ENCODE results near the gene REV1. TPM values are rescaled to one million over a fixed set of nuclear protein-coding genes. Genes with fewer than 3 reads are reported as not detected.

REV1 gene
- total and polyA plus RNA-seq, 2 experiments from 2014 or later: 14.4 to 19.5 TPM

GRCh38 chr2:99433340-99433739, 56.5 kb downstream of the REV1 start:
- Histone ChIP-seq H3K4me2 (ENCODE audit: unreplicated experiment) (no peak overlapping the region), H3K4me1 (ENCODE audit: insufficient read depth) (peaks cover 13% of the 10 kb centered on the region), H3K79me2 (ENCODE audit: insufficient read depth) (peaks cover 22% of the 10 kb centered on the region), H3F3A (ENCODE audit: insufficient read depth) (peaks cover 24% of the 10 kb centered on the region), H3K9me2 (ENCODE audit: insufficient read depth) (no peaks in the 10 kb centered on the region), H3K4me3 (no peak overlapping the region), H3K9me3 (ENCODE audit: low read depth) (no peaks in the 10 kb centered on the region), H3K9ac (no peak overlapping the region), H4K20me1 (ENCODE audit: insufficient read depth) (no peaks in the 10 kb centered on the region; the same call in 1 of the 2 replicates), H3K36me3 (ENCODE audit: low read depth) (peaks cover 36% of the 10 kb centered on the region; the same call in 1 of the 2 replicates), H2AFZ (no peak overlapping the region), H3K27me3 (replicated peaks; ENCODE audit: insufficient read depth) (no peaks in the 10 kb centered on the region), H3K27ac (no peak overlapping the region)
- in situ Hi-C loops (cut with MboI): no loop called here
- no peak for DNase-seq
- TF ChIP-seq EZH2phosphoT487 (IDR thresholded peaks at IDR 0.05; ENCODE audit: insufficient read depth, low read depth) (no peak), EZH2 (IDR thresholded peaks at IDR 0.05; ENCODE audit: insufficient read depth, poor library complexity, severe bottlenecking) (no peak)
- WGBS, 2 experiments (ENCODE audit: low coverage in 1 of 2, low lambda C conversion rate in 2 of 2, missing lambda C conversion rate in 2 of 2): 52 to 57% methylated on average over 2 of the region's 2 CpGs

GRCh38 chr2:99431587-99432275, 58.1 kb downstream of the REV1 start:
- Histone ChIP-seq H3K9me2 (ENCODE audit: insufficient read depth) (no peaks in the 10 kb centered on the region), H3K27me3 (replicated peaks; ENCODE audit: insufficient read depth) (no peaks in the 10 kb centered on the region), H4K20me1 (ENCODE audit: insufficient read depth) (no peaks in the 10 kb centered on the region; the same call in 1 of the 2 replicates), H3K4me1 (ENCODE audit: insufficient read depth) (peaks cover 13% of the 10 kb centered on the region), H3K27ac (peak overlapping the region; percentile 40; the same call in 1 of the 2 replicates), H3K9ac (no peak overlapping the region), H3K36me3 (ENCODE audit: low read depth) (peaks cover 46% of the 10 kb centered on the region; the same call in 1 of the 2 replicates), H2AFZ (no peak overlapping the region), H3K9me3 (ENCODE audit: low read depth) (no peaks in the 10 kb centered on the region), H3K4me3 (no peak overlapping the region), H3K4me2 (ENCODE audit: unreplicated experiment) (no peak overlapping the region), H3F3A (ENCODE audit: insufficient read depth) (peaks cover 24% of the 10 kb centered on the region), H3K79me2 (ENCODE audit: insufficient read depth) (peaks cover 22% of the 10 kb centered on the region)
- TF ChIP-seq EZH2 (IDR thresholded peaks at IDR 0.05; ENCODE audit: insufficient read depth, poor library complexity, severe bottlenecking) (no peak), EZH2phosphoT487 (IDR thresholded peaks at IDR 0.05; ENCODE audit: insufficient read depth, low read depth) (no peak)
- 71 to 75% methylated on average over 12 of the region's 12 CpGs for WGBS, 2 experiments (ENCODE audit: low coverage in 1 of 2, low lambda C conversion rate in 2 of 2, missing lambda C conversion rate in 2 of 2)
- in situ Hi-C loops (cut with MboI): no loop called here
- DNase-seq: no peak

DNA sequence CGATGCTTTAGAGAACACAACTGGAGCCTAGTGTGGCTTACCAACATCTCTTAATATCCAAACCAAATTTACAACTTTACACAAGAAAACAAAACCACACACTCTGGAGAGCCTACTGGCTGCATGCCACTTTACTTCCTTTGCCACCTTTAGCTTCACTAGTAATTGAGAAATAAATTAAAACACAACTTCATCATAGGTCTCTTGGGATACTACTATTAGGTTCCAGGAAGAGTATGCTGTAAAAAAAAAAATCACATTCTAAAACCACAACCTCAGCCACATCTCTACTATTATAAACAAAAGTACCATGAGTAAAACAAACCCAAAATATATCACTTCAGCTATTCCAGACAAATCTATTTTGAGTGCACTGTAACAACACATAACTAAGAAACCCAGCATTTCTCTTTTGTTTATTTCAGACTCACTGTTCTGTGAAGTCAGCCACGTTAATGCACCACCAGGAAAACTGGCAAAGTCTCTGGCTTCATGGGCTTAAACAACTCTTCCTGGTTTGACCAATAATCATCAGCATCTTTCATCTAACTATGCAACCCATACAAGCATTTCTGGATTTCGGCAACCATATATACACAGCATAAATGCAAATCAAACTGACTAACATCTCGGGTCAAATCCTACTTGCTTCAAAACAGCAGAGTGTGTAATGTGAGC, 59.1 kb downstream of the REV1 start:
- peak; percentile 43 for DNase-seq
- H3K27ac ChIP-seq: peak overlapping the region; percentile 40
- no peaks in the 10 kb centered on the region; the same call in 1 of the 2 replicates for H4K20me1 ChIP-seq (ENCODE audit: insufficient read depth)
- H3K9me2 ChIP-seq (ENCODE audit: insufficient read depth): no peaks in the 10 kb centered on the region
- H3K27me3 ChIP-seq (replicated peaks; ENCODE audit: insufficient read depth): no peaks in the 10 kb centered on the region
- peaks cover 13% of the 10 kb centered on the region for H3K4me1 ChIP-seq (ENCODE audit: insufficient read depth)
- 43 to 53% methylated on average over 4 of the region's 4 CpGs for WGBS, 2 experiments (ENCODE audit: low coverage in 1 of 2, low lambda C conversion rate in 2 of 2, missing lambda C conversion rate in 2 of 2)
- no peak for TF ChIP-seq EZH2phosphoT487 (IDR thresholded peaks at IDR 0.05; ENCODE audit: insufficient read depth, low read depth)
- no peak for TF ChIP-seq EZH2 (IDR thresholded peaks at IDR 0.05; ENCODE audit: insufficient read depth, poor library complexity, severe bottlenecking)
- no peak overlapping the region for H3K4me2 ChIP-seq (ENCODE audit: unreplicated experiment)
- in situ Hi-C loops (cut with MboI): no loop called here
- peaks cover 51% of the 10 kb centered on the region for H3K36me3 ChIP-seq (ENCODE audit: low read depth)
- H2AFZ ChIP-seq: no peak overlapping the region
- H3K79me2 ChIP-seq (ENCODE audit: insufficient read depth): peaks cover 25% of the 10 kb centered on the region
- H3K9ac ChIP-seq: peak overlapping the region; percentile 9; the same call in 1 of the 2 replicates
- no peaks in the 10 kb centered on the region for H3K9me3 ChIP-seq (ENCODE audit: low read depth)
- H3F3A ChIP-seq (ENCODE audit: insufficient read depth): peaks cover 24% of the 10 kb centered on the region
- no peak overlapping the region for H3K4me3 ChIP-seq

DNA sequence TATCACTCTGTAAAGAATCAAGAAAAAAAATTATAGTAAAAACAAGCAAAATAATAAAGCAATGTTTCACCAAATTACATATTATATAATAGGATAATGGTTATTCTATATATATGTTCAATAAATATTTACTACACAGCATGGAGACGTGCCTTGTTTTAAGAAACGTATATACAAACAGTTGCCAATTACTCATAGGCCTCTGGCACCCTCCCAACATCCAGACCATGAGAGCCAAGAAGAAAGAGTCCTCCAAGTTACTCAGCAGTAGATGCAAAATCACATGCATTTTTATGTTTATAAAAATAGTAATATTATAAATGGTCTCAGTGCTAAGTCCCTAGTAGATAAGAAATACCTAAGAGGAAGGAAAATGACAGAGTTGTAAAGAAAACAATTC, 64.8 kb downstream of the REV1 start:
- DNase-seq: peak; percentile 65
- no peaks in the 10 kb centered on the region for H3K9me2 ChIP-seq (ENCODE audit: insufficient read depth)
- no peak overlapping the region for H3K27ac ChIP-seq
- no peaks in the 10 kb centered on the region for H3K9me3 ChIP-seq (ENCODE audit: low read depth)
- H3F3A ChIP-seq (ENCODE audit: insufficient read depth): peaks cover 25% of the 10 kb centered on the region
- no peak overlapping the region for H2AFZ ChIP-seq
- in situ Hi-C loops (cut with MboI): no loop called here
- H3K4me2 ChIP-seq (ENCODE audit: unreplicated experiment): no peak overlapping the region
- H3K9ac ChIP-seq: no peak overlapping the region
- H3K27me3 ChIP-seq (replicated peaks; ENCODE audit: insufficient read depth): no peaks in the 10 kb centered on the region
- WGBS, 2 experiments (ENCODE audit: low coverage in 1 of 2, low lambda C conversion rate in 2 of 2, missing lambda C conversion rate in 2 of 2): 38 to 52% methylated on average over 2 of the region's 2 CpGs
- H3K79me2 ChIP-seq (ENCODE audit: insufficient read depth): peaks cover 8% of the 10 kb centered on the region; the same call in 1 of the 2 replicates
- no peak overlapping the region for H3K4me3 ChIP-seq
- H3K36me3 ChIP-seq (ENCODE audit: low read depth): peaks cover 57% of the 10 kb centered on the region
- H4K20me1 ChIP-seq (ENCODE audit: insufficient read depth): no peaks in the 10 kb centered on the region; the same call in 1 of the 2 replicates
- TF ChIP-seq EZH2phosphoT487 (IDR thresholded peaks at IDR 0.05; ENCODE audit: insufficient read depth, low read depth) (no peak), EZH2 (IDR thresholded peaks at IDR 0.05; ENCODE audit: insufficient read depth, poor library complexity, severe bottlenecking) (no peak)
- peaks cover 28% of the 10 kb centered on the region for H3K4me1 ChIP-seq (ENCODE audit: insufficient read depth)

Measured in GM23248 (cell line).